Activated CD8-positive, alpha-beta memory T cell treated with anti-CD3 and anti-CD28 coated beads for 4 hours (primary cell): ENCODE data around the gene ERCC1.

Experiments used
- DNase-seq, 2 donors: peaks; one replicate each; pipeline ENCODE4 v3.0.0-alpha.2; 2020; ENCODE audit warnings: low read depth in 2 of 2

Gene ERCC1

DNA sequence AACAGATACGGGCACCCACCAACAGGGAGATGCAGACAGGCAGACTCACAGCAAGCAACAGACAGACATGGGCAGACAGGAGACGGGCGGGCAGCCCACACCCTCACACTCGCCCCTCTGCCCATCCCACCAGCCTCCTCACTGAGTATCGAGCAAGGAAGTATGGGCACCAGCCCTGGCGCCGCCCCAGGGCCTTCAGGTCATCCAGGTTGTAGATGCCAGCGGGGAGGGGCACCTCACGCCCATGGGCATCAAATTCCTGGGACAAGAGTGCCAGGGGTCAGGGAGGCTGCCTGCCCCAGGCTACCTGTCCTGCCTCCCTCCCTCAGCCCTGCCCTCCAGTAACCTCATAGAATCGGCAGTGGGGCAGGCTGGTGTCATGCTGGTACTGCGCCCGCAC is 59.0 kb downstream of the ERCC1 start:
- no peak for DNase-seq

DNA sequence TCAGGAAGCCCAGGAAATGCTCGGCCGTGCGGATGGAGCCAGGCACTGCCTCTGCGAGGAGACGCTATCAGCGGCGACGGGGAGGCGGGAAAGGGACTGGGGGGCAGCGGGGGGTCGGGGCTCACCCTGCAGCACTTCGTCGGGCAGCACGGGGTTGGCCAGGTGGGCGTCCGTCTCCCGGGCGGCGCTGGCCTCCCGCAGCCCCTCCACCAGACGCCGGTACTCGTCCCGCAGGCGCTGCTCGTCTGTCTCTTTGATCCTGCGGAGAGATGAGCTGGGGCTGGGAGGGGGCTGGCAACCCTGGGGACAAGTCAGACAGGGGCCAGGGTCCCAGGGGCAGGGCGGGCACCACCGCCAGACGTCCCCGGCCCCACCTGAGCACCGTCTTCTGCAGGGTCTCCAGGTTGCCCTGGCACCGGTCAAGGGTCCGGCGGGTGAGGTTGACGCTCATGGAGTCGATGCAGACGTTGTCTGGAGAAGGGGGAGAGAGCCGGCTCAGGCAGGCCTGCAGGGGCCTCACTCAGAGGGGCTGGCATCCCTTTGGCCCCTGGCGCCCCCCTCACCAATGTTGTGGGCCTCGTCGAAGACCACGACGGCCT is 59.8 kb downstream of the ERCC1 start:
- no peak for DNase-seq

DNA sequence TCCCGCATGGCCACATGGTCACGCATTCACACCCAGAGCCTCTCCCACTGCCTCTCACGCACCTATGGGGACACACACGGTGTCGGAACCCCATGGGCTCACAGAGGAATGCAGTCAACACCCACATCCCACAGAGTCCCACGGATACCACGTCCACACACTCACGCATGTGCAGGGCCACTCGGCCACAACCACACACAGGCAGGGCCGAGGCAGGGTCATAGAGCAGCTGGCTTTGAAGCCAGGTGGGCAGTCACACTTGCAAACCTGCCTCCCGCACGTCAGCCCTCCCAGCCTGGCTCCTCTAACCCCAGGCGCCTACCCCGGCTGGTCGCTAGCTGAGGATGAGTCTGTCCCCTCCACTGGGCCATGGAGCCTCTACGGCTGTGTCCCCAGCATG is 61.4 kb downstream of the ERCC1 start:
- no peak for DNase-seq

DNA sequence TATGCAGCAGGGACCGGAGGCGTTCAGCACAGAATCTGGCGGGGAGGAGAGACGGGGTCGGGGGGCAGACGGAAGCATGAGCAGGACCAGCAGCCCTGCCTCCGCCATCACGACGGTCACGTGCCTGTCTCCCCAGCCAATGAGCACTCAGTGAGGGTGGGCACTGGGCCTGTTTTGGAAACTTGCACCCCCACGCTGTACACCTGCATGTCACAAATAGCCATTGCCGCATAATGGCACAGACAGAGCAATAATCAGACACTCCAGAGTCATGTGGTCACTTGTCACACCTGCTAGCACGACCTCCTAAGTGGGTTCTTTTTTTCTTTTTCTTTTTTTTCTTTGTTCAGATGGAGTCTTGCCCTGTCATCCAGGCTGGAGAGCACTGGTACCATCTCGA is 62.1 kb downstream of the ERCC1 start:
- no peak for DNase-seq

DNA sequence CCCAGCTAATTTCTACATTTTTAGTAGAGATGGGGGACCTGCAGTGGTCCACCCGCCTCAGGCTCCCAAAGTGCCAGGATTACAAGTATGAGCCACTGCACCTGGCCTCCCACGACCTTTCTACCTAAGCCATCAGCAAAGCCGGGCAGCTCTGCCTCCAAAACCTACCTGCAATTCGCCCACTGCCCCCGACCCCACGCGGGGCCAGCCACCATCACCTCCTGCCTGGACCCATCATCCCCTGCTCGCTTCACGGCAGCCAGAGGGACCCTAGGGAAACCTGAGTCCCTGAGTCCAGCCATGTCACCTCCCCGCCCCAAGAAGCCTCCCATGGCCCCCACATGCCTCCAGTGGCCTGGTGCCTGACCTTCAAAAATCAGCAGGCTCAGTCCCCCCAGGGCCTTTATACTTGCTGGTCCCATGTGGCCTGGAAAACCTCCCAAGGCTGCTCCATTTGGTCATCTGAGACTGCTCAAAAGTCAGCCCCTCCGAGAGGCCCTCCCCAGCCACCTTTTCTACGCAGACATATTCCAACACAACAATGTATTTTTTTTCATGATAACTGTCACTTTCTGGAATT is 65.4 kb downstream of the ERCC1 start:
- DNase-seq, result no peak

DNA sequence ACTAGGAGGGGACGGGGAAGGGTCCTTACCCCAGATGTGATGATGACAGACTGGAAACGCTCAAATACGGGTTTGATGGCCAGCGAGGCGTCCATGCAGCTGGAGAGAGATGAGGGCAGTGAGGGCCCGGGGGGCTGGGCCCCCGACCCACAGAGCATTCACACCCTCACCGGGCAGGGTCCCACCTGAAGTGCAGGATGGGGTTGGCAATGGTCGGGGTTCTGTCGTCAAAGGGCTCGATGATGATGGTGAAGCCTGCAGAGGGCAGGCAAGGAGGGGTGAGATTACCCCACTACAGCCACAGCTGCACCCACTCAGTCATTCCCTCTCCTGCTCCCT is 66.3 kb downstream of the ERCC1 start:
- DNase-seq, result no peak
